HepG2 (cell line): Measurements from ENCODE around the gene CAMKMT. TPM values are rescaled to one million over a fixed set of nuclear protein-coding genes. Genes with fewer than 3 reads are reported as not detected.
A peak's percentile ranks its signal among the peaks of the same experiment; 100 is the strongest.

ENCODE experiments used
- ATAC-seq: fragments of 200-7000 bp; cut with Tn5 transposase; 3 replicates; pipeline ENCODE4 v1.9.1; 2020; ENCODE audit warnings: mild to moderate bottlenecking, moderate library complexity
- BruUV-seq: library from RNA; stranded (reverse); fragments of 400-500 nt; replicated peaks from 2 replicates; lab custom pipeline; 2021; lab: Mats Ljungman, UMichigan
- CTCF ChIA-PET: fragments of 300-600 bp; formaldehyde crosslinking; extraction: SDS; loops from one replicate; lab custom pipeline; 2021; ENCODE audit warnings: low total read pairs, inconsistent platforms, low intra/inter-chr PET ratio; lab: Yijun Ruan, JAX
- POLR2A ChIA-PET: fragments of 350-600 bp; sonication (Branson Sonifier 250); formaldehyde crosslinking; loops from one replicate; lab custom pipeline; 2020; ENCODE audit warnings: antibody characterized with exemption, inconsistent platforms; lab: Yijun Ruan, JAX
- DNase-seq: peaks from one replicate; pipeline ENCODE4 v3.0.0-alpha.2; 2015; ENCODE audit warnings: low spot score
- FAIRE-seq: peaks from 3 replicates; lab custom pipeline; 2011; peaks lifted over from hg19 to GRCh38; lab: Jason Lieb, UNC
- H2AFZ ChIP-seq: one replicate; pipeline ENCODE4 v1.6.1; 2011; ENCODE audit warnings: low read length, inconsistent platforms
- H3K27ac ChIP-seq: fragments of 300-600 bp; 3 replicates; pipeline ENCODE4 v1.8.0; 2011; ENCODE audit warnings: mixed run types, mild to moderate bottlenecking, mixed read lengths, low read length, inconsistent platforms; ENCODE audit not compliant: insufficient read depth; ENCODE audit errors: extremely low read length
- H3K27me3 ChIP-seq, 2 experiments: fragments of 200-600 bp in 1 of 2; 2 replicates in 1 of 2; 3 replicates in 1 of 2; pipeline versions ENCODE4 v1.6.0 to v1.8.0; 2011; ENCODE audit warnings: low read length in 2 of 2, mild to moderate bottlenecking in 2 of 2, moderate library complexity in 2 of 2, inconsistent platforms in 1 of 2; ENCODE audit not compliant: insufficient read depth in 2 of 2, control insufficient read depth in 1 of 2
- H3K36me3 ChIP-seq, 2 experiments: fragments of 200-600 bp in 1 of 2; replicated peaks in 1 of 2; 2 replicates in 1 of 2; 3 replicates in 1 of 2; pipeline versions ENCODE4 v1.5.1 to v1.8.0; 2011; ENCODE audit warnings: low read length in 2 of 2, inconsistent platforms in 1 of 2; ENCODE audit not compliant: insufficient read depth in 2 of 2, control insufficient read depth in 1 of 2
- H3K4me1 ChIP-seq: 2 replicates; pipeline ENCODE4 v1.5.1; 2012; ENCODE audit warnings: low read length, inconsistent platforms; ENCODE audit not compliant: insufficient read depth
- H3K4me2 ChIP-seq: 2 replicates; pipeline ENCODE4 v1.6.0; 2011; ENCODE audit warnings: low read depth, low read length, inconsistent platforms
- H3K4me3 ChIP-seq, 3 experiments: fragments of 200-600 bp in 1 of 3; sonication (generic), shearing (Covaris generic) in 1 of 3; replicated peaks in 1 of 3; 2 replicates each; pipeline ENCODE4 v1.5.1; 2011 to 2016; ENCODE audit warnings: low read length in 3 of 3, inconsistent platforms in 2 of 3, low read depth in 2 of 3, mild to moderate bottlenecking in 2 of 3, control low read depth in 1 of 3, mixed read lengths in 1 of 3; ENCODE audit not compliant: insufficient read depth in 1 of 3
- H3K79me2 ChIP-seq: one replicate; pipeline ENCODE4 v1.6.1; 2011; ENCODE audit warnings: low read length, inconsistent platforms; ENCODE audit not compliant: insufficient read depth
- H3K9ac ChIP-seq: 2 replicates; pipeline ENCODE4 v1.6.0; 2011; ENCODE audit warnings: mild to moderate bottlenecking, low read depth, low read length, inconsistent platforms; ENCODE audit not compliant: insufficient read depth
- H3K9me3 ChIP-seq: 2 replicates; pipeline ENCODE4 v1.5.1; 2012; ENCODE audit warnings: mild to moderate bottlenecking, low read length
- H4K20me1 ChIP-seq: 2 replicates; pipeline ENCODE4 v1.6.0; 2011; ENCODE audit warnings: inconsistent platforms, mild to moderate bottlenecking, low read length, moderate library complexity; ENCODE audit not compliant: insufficient read depth
- CCAR2 ChIP-seq: fragments of 200-400 bp; formaldehyde crosslinking; optimal IDR thresholded peaks from 2 replicates; pipeline ENCODE3; 2018; ENCODE audit warnings: low read depth, mild to moderate bottlenecking, low read length, moderate library complexity
- MAFF ChIP-seq: IDR thresholded peaks from 2 replicates; pipeline ENCODE4 v1.6.1; 2011; ENCODE audit warnings: low read depth, low read length, improper control_type of control experiment
- MAFK ChIP-seq, 2 experiments: IDR thresholded peaks in 1 of 2; conservative IDR thresholded peaks in 1 of 2; 2 replicates each; pipeline ENCODE4 v1.6.1; 2011; ENCODE audit warnings: improper control_type of control experiment in 2 of 2, low read length in 2 of 2
- NR2C2 ChIP-seq: sonication (generic); formaldehyde crosslinking; IDR thresholded peaks from 2 replicates; pipeline ENCODE4 v1.4.0; 2020; ENCODE audit warnings: missing genetic modification reagents, mild to moderate bottlenecking, moderate library complexity, borderline replicate concordance
- PATZ1 ChIP-seq: sonication (generic); formaldehyde crosslinking; IDR thresholded peaks from 2 replicates; pipeline ENCODE4 v1.4.0; 2020; ENCODE audit warnings: missing genetic modification reagents
- ZNF317 ChIP-seq: sonication (generic); formaldehyde crosslinking; IDR thresholded peaks from 2 replicates; pipeline ENCODE4 v1.5.0; 2020; ENCODE audit warnings: mild to moderate bottlenecking, missing genetic modification reagents
- ZNF737 ChIP-seq: sonication (generic); formaldehyde crosslinking; IDR thresholded peaks from 2 replicates; pipeline ENCODE4 v1.5.0; 2020; ENCODE audit warnings: missing genetic modification reagents, mild to moderate bottlenecking, borderline replicate concordance
- ZNF775 ChIP-seq: sonication (generic); formaldehyde crosslinking; IDR thresholded peaks from 2 replicates; pipeline ENCODE4 v1.4.0; 2020; ENCODE audit warnings: missing genetic modification reagents, mild to moderate bottlenecking, moderate library complexity, borderline replicate concordance
- WGBS: methylation state at CpG from one replicate; pipeline ENCODE4 v1.1.6; 2017; ENCODE audit warnings: low lambda C conversion rate; 5-methylcytosine and 5-hydroxymethylcytosine counted together
- in situ Hi-C: cut with HindIII; loops from 2 replicates; pipeline ENCODE4 v1.10.0; 2017; ENCODE audit warnings: low pct_unique_long_range_greater_than_20kb; ENCODE audit not compliant: extremely low pct_ligation_motif_present
- intact Hi-C: fragments of 100-400 bp; cut with micrococcal nuclease; formaldehyde crosslinking; loops from one replicate; pipeline ENCODE4 v1.10.0; 2022; ENCODE audit not compliant: unreplicated experiment
- polyA plus RNA-seq, 8 experiments: library from polyadenylated mRNA; depleted of rRNA in 3 of 8; stranded (reverse) in 7 of 8; unstranded in 1 of 8; fragments of >200 nt; fragmentation: Illumina TruSeq in 4 of 8; extraction: Trizol in 4 of 8; gene quantifications; 2 replicates each; pipeline versions ENCODE4 v1.2.1 to v1.2.3, GENCODE V29; 2011 to 2016; ENCODE audit warnings: low read depth in 4 of 8, missing spikeins in 1 of 8, mixed read lengths in 1 of 8; ENCODE audit not compliant: insufficient read depth in 1 of 8
- total RNA-seq, 5 experiments: library from RNA; depleted of rRNA; stranded (reverse); fragments of >200 nt; fragmentation: Illumina TruSeq; extraction: Trizol; gene quantifications; 2 replicates each; pipeline ENCODE4 v1.2.3, GENCODE V29; 2016; ENCODE audit warnings: low read depth in 1 of 5
- TF ChIP-seq, protein P1 (sequence below): sonication (generic); formaldehyde crosslinking; IDR thresholded peaks from 2 replicates; pipeline ENCODE4 v1.4.0; 2020; ENCODE audit warnings: missing genetic modification reagents

Gene CAMKMT
- total and polyA plus RNA-seq, 2 of the 13 experiments (the other 11 are each of a cell fraction or from before 2014, with no cell fraction given), result 6.9 to 20.8 TPM

DNA sequence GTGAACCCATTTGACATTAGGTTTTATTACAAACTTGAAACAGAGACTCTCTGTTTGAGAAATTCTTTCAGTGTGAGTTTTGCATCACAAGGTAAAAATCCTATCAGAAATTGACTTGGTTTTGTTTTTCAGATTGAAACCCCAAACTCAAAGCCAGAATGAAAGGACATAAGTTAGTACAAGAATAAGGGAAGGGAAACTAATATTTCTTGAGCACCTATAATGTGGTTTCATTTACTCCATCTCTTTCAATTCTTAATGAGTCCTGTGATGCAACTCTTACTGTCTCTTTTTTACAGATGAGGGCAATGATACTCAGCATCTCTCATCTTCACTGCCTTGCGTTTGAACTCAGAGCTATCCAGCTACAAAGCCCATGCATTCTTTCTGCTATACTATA is 369.8 kb downstream of the CAMKMT start:
- TF ChIP-seq NR2C2 (CRISPR knock-in tag), result 0 out of 2 replicates have a peak, but pooled peaks have one; percentile 19
- TF ChIP-seq ZNF737 (CRISPR knock-in tag), result no peak
- no peak for TF ChIP-seq PATZ1
- H2AFZ ChIP-seq, result no peak overlapping the region
- no peak for FAIRE-seq
- 91% methylated on average over 1 of the region's 1 CpG for WGBS
- peaks cover 6% of the 10 kb centered on the region for H3K9me3 ChIP-seq
- no peaks in the 10 kb centered on the region for H3K27me3 ChIP-seq
- no peak overlapping the region for H3K4me2 ChIP-seq
- no peak overlapping the region for H3K4me3 ChIP-seq
- no TSS peak for BruUV-seq
- no peak overlapping the region for H3K27ac ChIP-seq
- no peak overlapping the region for H3K9ac ChIP-seq
- no peaks in the 10 kb centered on the region for H3K79me2 ChIP-seq
- ATAC-seq, result no peak
- no peaks in the 10 kb centered on the region for H3K36me3 ChIP-seq
- in situ Hi-C loops, result no loop called here
- POLR2A ChIA-PET, result no interaction called here
- intact Hi-C loops, result no loop called here
- CTCF ChIA-PET, result no interaction called here
- peaks cover 11% of the 10 kb centered on the region for H3K4me1 ChIP-seq
- no peak for DNase-seq
- no peaks in the 10 kb centered on the region for H4K20me1 ChIP-seq

DNA sequence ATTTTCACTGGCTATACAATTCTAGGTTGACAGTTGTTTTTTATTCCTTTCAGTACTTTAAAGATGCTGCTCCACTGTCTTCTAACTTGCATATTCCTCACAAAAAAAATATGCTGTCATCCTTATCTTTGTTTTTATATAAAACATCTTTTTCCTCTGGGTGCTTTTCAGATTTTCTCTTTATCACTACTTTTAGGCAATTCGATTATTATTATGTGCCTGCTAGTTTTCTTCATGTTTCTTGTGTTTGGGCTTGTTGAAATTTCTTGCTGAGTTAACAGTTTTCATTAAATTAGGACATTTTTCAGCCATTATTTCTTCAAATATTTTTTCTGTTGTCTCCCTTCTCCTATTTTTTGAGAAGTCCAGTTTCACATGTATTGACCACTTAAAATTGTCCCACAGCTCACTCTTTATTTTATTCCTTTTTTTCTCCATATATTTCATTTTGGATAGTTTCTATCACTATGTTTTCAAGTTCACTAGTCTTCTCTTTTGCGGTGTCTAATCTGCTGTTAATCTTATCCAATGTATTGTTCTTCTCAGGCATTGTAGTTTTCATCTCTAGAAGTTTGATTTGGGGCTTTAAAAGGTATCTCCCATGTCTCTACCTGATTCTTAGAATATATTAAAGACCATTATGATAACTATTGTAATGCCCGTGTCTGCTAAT is 374.7 kb downstream of the CAMKMT start:
- CTCF ChIA-PET, result no interaction called here
- H3K79me2 ChIP-seq, result no peaks in the 10 kb centered on the region
- H3K4me1 ChIP-seq, result peaks cover 18% of the 10 kb centered on the region
- POLR2A ChIA-PET, result no interaction called here
- in situ Hi-C loops, result no loop called here
- no peak overlapping the region for H3K4me3 ChIP-seq
- no TSS peak for BruUV-seq
- H4K20me1 ChIP-seq, result no peaks in the 10 kb centered on the region
- ATAC-seq, result no peak
- no peak for FAIRE-seq
- no peak overlapping the region for H3K27ac ChIP-seq
- no peaks in the 10 kb centered on the region for H3K36me3 ChIP-seq
- no peak for DNase-seq
- no peak overlapping the region for H3K9ac ChIP-seq
- H3K4me2 ChIP-seq, result no peak overlapping the region
- intact Hi-C loops, result no loop called here
- peak; percentile 83 for TF ChIP-seq MAFF
- TF ChIP-seq, protein P1, sequence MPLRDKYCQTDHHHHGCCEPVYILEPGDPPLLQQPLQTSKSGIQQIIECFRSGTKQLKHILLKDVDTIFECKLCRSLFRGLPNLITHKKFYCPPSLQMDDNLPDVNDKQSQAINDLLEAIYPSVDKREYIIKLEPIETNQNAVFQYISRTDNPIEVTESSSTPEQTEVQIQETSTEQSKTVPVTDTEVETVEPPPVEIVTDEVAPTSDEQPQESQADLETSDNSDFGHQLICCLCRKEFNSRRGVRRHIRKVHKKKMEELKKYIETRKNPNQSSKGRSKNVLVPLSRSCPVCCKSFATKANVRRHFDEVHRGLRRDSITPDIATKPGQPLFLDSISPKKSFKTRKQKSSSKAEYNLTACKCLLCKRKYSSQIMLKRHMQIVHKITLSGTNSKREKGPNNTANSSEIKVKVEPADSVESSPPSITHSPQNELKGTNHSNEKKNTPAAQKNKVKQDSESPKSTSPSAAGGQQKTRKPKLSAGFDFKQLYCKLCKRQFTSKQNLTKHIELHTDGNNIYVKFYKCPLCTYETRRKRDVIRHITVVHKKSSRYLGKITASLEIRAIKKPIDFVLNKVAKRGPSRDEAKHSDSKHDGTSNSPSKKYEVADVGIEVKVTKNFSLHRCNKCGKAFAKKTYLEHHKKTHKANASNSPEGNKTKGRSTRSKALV (CRISPR knock-in tag), result no peak
- no peak for TF ChIP-seq CCAR2
- TF ChIP-seq ZNF317 (CRISPR knock-in tag), result peak; percentile 98
- peak; percentile 92 to 93 for TF ChIP-seq MAFK (conservative IDR thresholded peaks at IDR 0.05 in 1 of 2, IDR thresholded peaks at IDR 0.05 in 1 of 2; ENCODE audit: low read length in 2 of 2)
- TF ChIP-seq ZNF775, result no peak
- TF ChIP-seq, all 625 proteins: peak for 3
- WGBS, result 51% methylated on average over 3 of the region's 3 CpGs
- Histone ChIP-seq H3K9me3 (peaks cover 13% of the 10 kb centered on the region), H2AFZ (no peak overlapping the region), H3K27me3 (no peaks in the 10 kb centered on the region)
